ENCODE data around the gene MKLN1. TPM values are rescaled to one million over a fixed set of nuclear protein-coding genes. Genes with fewer than 3 reads are reported as not detected.

Gene MKLN1
- total and polyA plus RNA-seq, 10 of the 15 experiments (the other 5 are each of a cell fraction or from before 2014, with no cell fraction given) = 13.6 to 55.8 (median 29.3) TPM

GRCh38 chr7:131431289-131431688, 103.6 kb downstream of the MKLN1 start:
- no TSS peak for BruUV-seq (replicated peaks)
- no peak for FAIRE-seq
- in situ Hi-C loops (cut with MboI) = no loop called here
- Histone ChIP-seq H3K4me3 (no peak overlapping the region), H4K20me1 (ENCODE audit: control insufficient read depth, insufficient read depth) (no peaks in the 10 kb centered on the region), H3K79me2 (ENCODE audit: control insufficient read depth, insufficient read depth, low read length) (no peaks in the 10 kb centered on the region), H3K4me1 (ENCODE audit: control insufficient read depth, insufficient read depth, low read length) (no peaks in the 10 kb centered on the region), H3K27me3 (replicated peaks in 1 of 2; ENCODE audit: control insufficient read depth in 2 of 2, insufficient read depth in 2 of 2, low read length in 1 of 2) (no peaks in the 10 kb centered on the region), H2AFZ (ENCODE audit: control insufficient read depth, low read depth, low read length) (no peak overlapping the region), H3K36me3 (ENCODE audit: control insufficient read depth in 2 of 2, insufficient read depth in 2 of 2, low read length in 1 of 2) (peaks cover 2 to 14% of the 10 kb centered on the region in 2 experiments), H3K9me3 (replicated peaks; ENCODE audit: control insufficient read depth, insufficient read depth, low read length) (no peaks in the 10 kb centered on the region), H3K9ac (ENCODE audit: control insufficient read depth, insufficient read depth, low read length) (no peak overlapping the region), H3K4me2 (ENCODE audit: control insufficient read depth, insufficient read depth) (no peak overlapping the region), H3K27ac (ENCODE audit: control insufficient read depth, insufficient read depth) (no peak overlapping the region)
- no peak for ATAC-seq
- no peak for TF ChIP-seq ZNF384 (IDR thresholded peaks at IDR 0.05; ENCODE audit: borderline replicate concordance, low read depth, low read length)
- TF ChIP-seq E2F4 (IDR thresholded peaks at IDR 0.05; ENCODE audit: low read depth, low read length) = no peak
- SMC1A ChIA-PET (ENCODE audit: uncharacterized antibody, unreplicated experiment) = interaction anchor here (1.3 kb wide), 1 partner anchor 8 kb away, joined by 4 read pairs; no protein-coding TSS in a partner anchor
- no peak for DNase-seq (ENCODE audit: low read depth, low spot score)
- CTCF ChIA-PET = interaction anchor here (0.7 to 0.8 kb wide), 2 partner anchors 14 to 15 kb away, joined by 3 read pairs; no protein-coding TSS in a partner anchor
- RAD21 ChIA-PET (ENCODE audit: unreplicated experiment) = no interaction called here
- 96% methylated on average over 3 of the region's 3 CpGs for WGBS (ENCODE audit: insufficient coverage, insufficient replicate concordance, low lambda C conversion rate, missing lambda C conversion rate)
- POLR2A ChIA-PET = no interaction called here
- intact Hi-C loops (cut with micrococcal nuclease; ENCODE audit: unreplicated experiment) = no loop called here

GRCh38 chr7:131431756-131432155, 104.1 kb downstream of the MKLN1 start:
- H4K20me1 ChIP-seq (ENCODE audit: control insufficient read depth, insufficient read depth) = no peaks in the 10 kb centered on the region
- no peaks in the 10 kb centered on the region for H3K27me3 ChIP-seq (replicated peaks in 1 of 2; ENCODE audit: control insufficient read depth in 2 of 2, insufficient read depth in 2 of 2, low read length in 1 of 2)
- no peak overlapping the region for H3K9ac ChIP-seq (ENCODE audit: control insufficient read depth, insufficient read depth, low read length)
- in situ Hi-C loops (cut with MboI) = no loop called here
- TF ChIP-seq LARP7 (IDR thresholded peaks at IDR 0.05) (no peak), ATF2 (IDR thresholded peaks at IDR 0.05; ENCODE audit: low read length) (no peak), SRF (IDR thresholded peaks at IDR 0.05; ENCODE audit: low read depth in 2 of 2, low read length in 2 of 2) (no peak), POLR2A (IDR thresholded peaks at IDR 0.05; ENCODE audit: low read depth, low read length) (no peak), ATF3 (IDR thresholded peaks at IDR 0.05; ENCODE audit: borderline replicate concordance, extremely low read depth, low read depth, low read length) (no peak), SUZ12 (IDR thresholded peaks at IDR 0.05; ENCODE audit: unreplicated experiment) (no peak), ZNF217 (IDR thresholded peaks at IDR 0.05) (no peak), RB1 (IDR thresholded peaks at IDR 0.05; ENCODE audit: borderline replicate concordance) (no peak), NR2C1 (IDR thresholded peaks at IDR 0.05) (no peak), HDAC6 (IDR thresholded peaks at IDR 0.05; ENCODE audit: unreplicated experiment) (no peak)
- FAIRE-seq (no peak), ATAC-seq (no peak), DNase-seq (ENCODE audit: low read depth, low spot score) (no peak)
- WGBS (ENCODE audit: insufficient coverage, insufficient replicate concordance, low lambda C conversion rate, missing lambda C conversion rate) = 65% methylated on average over 3 of the region's 3 CpGs
- RAD21 ChIA-PET (ENCODE audit: unreplicated experiment) = no interaction called here
- H3K27ac ChIP-seq (ENCODE audit: control insufficient read depth, insufficient read depth) = no peak overlapping the region
- intact Hi-C loops (cut with micrococcal nuclease; ENCODE audit: unreplicated experiment) = no loop called here
- no peaks in the 10 kb centered on the region for H3K79me2 ChIP-seq (ENCODE audit: control insufficient read depth, insufficient read depth, low read length)
- H3K9me3 ChIP-seq (replicated peaks; ENCODE audit: control insufficient read depth, insufficient read depth, low read length) = no peaks in the 10 kb centered on the region
- BruUV-seq (replicated peaks) = no TSS peak
- H3K4me1 ChIP-seq (ENCODE audit: control insufficient read depth, insufficient read depth, low read length) = no peaks in the 10 kb centered on the region
- H3K4me2 ChIP-seq (ENCODE audit: control insufficient read depth, insufficient read depth) = no peak overlapping the region
- SMC1A ChIA-PET (ENCODE audit: uncharacterized antibody, unreplicated experiment) = interaction anchor here (1.3 kb wide), 1 partner anchor 8 kb away, joined by 4 read pairs; no protein-coding TSS in a partner anchor
- H2AFZ ChIP-seq (ENCODE audit: control insufficient read depth, low read depth, low read length) = no peak overlapping the region
- CTCF ChIA-PET = interaction anchor here (0.6 to 0.8 kb wide), 2 partner anchors 14 to 379 kb away, joined by 3 read pairs; no protein-coding TSS in a partner anchor
- POLR2A ChIA-PET = no interaction called here
- H3K36me3 ChIP-seq (ENCODE audit: control insufficient read depth in 2 of 2, insufficient read depth in 2 of 2, low read length in 1 of 2) = peaks cover 2 to 12% of the 10 kb centered on the region in 2 experiments
- H3K4me3 ChIP-seq = no peak overlapping the region

Measured in GM12878 (cell line).